GM12878 (cell line): ENCODE data around the gene LRP1B. TPM values are rescaled to one million over a fixed set of nuclear protein-coding genes. Genes with fewer than 3 reads are reported as not detected.

Experiments
- CREB1 ChIP-seq: IDR thresholded peaks from 2 replicates; pipeline ENCODE4 v1.6.1; 2012; ENCODE audit warnings: low read depth, mild to moderate bottlenecking, inconsistent platforms
- CREM ChIP-seq: IDR thresholded peaks from 2 replicates; pipeline ENCODE4 v1.6.1; 2014; ENCODE audit warnings: antibody characterized with exemption, low read depth
- EED ChIP-seq: sonication (generic); IDR thresholded peaks from 2 replicates; pipeline ENCODE4 v1.6.1; 2016; ENCODE audit warnings: antibody characterized with exemption, low read depth
- HDAC6 ChIP-seq: fragments of 200-600 bp; sonication (generic); IDR thresholded peaks from one replicate; pipeline ENCODE4 v1.8.0; 2017; ENCODE audit warnings: antibody characterized with exemption; ENCODE audit not compliant: unreplicated experiment
- MTA3 ChIP-seq: IDR thresholded peaks from 2 replicates; pipeline ENCODE4 v1.6.1; 2012; ENCODE audit warnings: low read length, inconsistent platforms, borderline replicate concordance
- RAD51 ChIP-seq: fragments of 450-650 bp; IDR thresholded peaks from 2 replicates; pipeline ENCODE4 v1.6.1; 2016; ENCODE audit warnings: moderate library complexity, mild to moderate bottlenecking, inconsistent platforms
- ZBTB33 ChIP-seq: fragments of 450-650 bp; IDR thresholded peaks from 2 replicates; pipeline ENCODE4 v1.6.1; 2017; ENCODE audit warnings: mild to moderate bottlenecking
- ZNF217 ChIP-seq: fragments of 450-650 bp; IDR thresholded peaks from 2 replicates; pipeline ENCODE4 v1.6.1; 2017; ENCODE audit warnings: antibody characterized with exemption, mild to moderate bottlenecking
- ZNF592 ChIP-seq: fragments of 450-650 bp; IDR thresholded peaks from 2 replicates; pipeline ENCODE4 v1.6.1; 2017; ENCODE audit warnings: mild to moderate bottlenecking, moderate library complexity
- ZNF687 ChIP-seq: fragments of 450-650 bp; IDR thresholded peaks from 2 replicates; pipeline ENCODE4 v1.6.1; 2017; ENCODE audit warnings: mild to moderate bottlenecking, moderate library complexity
- polyA plus RNA-seq, 11 experiments: library from polyadenylated mRNA; depleted of rRNA in 4 of 11; unstranded in 6 of 11; stranded (reverse) in 5 of 11; fragments of >200 nt; fragmentation: Nextera tagmentation in 4 of 11; fragmentation: Illumina TruSeq in 1 of 11; extraction: Ambion mirVana in 4 of 11; extraction: Trizol in 1 of 11; gene quantifications; 1 replicate in 1 of 11; 2 replicates in 10 of 11; pipeline versions ENCODE4 v1.2.1 to v1.2.3, GENCODE V29; 2011 to 2016; ENCODE audit warnings: inconsistent platforms in 2 of 11, missing spikeins in 2 of 11, low read depth in 1 of 11
- total RNA-seq, 4 experiments: library from RNA; depleted of rRNA in 3 of 4; stranded (reverse); fragments of >200 nt in 3 of 4; fragmentation: Illumina TruSeq in 1 of 4; extraction: Trizol in 1 of 4; gene quantifications; 2 replicates each; pipeline versions ENCODE4 v1.2.1 to v1.2.3, GENCODE V29; 2013 to 2021

The LRP1B gene
- total and polyA plus RNA-seq, 10 of the 15 experiments (the other 5 are each of a cell fraction or from before 2014, with no cell fraction given) = under 0.01 to 0.06 (median 0.03) TPM; not detected in 5

- TF ChIP-seq EED (no peak), HDAC6 (no peak), ZNF217 (no peak), CREM (no peak), CREB1 (no peak), MTA3 (no peak), ZBTB33 (no peak), ZNF592 (no peak), RAD51 (no peak), ZNF687 (no peak)
These were observed 1641.6 kb downstream of the LRP1B start (continued) for GRCh38 chr2:140489193-140489592.
